Measurements from ENCODE around the gene RFNG. TPM values are rescaled to one million over a fixed set of nuclear protein-coding genes. Genes with fewer than 3 reads are reported as not detected.

The RFNG gene
- total RNA-seq, 1 donor from 2014 or later: 61.4 TPM

DNA sequence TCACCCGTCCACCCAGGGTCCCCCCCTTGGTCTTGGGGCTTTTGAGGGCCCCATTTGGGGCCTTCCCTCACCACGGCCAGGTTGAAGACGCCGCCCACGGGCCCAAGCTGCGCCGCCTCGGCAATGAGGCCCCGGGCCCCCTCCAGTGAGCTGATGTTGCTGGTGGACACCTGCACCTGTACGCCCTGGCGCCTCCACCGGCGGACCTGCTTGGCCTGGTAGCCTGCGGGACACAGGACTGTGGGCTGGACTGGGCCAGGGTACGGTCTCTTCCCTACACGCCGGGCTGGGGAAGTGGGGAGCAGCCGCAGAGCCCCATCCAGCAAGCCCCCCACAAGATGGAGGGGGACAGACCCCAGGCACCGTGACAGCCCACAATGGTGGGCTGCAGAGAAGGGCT, 30.8 kb upstream of the RFNG start:
- H3K36me3 ChIP-seq: peaks cover 0 to 88% of the 10 kb centered on the region in 2 donors
- no peaks in the 10 kb centered on the region for H3K9me3 ChIP-seq
- intact Hi-C loops (cut with DNase I): no loop called here
- H3K27me3 ChIP-seq: no peaks in the 10 kb centered on the region
- no peak for DNase-seq (ENCODE audit: extremely low spot score in 2 of 2)
- no peak for TF ChIP-seq CTCF (IDR thresholded peaks at IDR 0.05)
- TF ChIP-seq POLR2A (IDR thresholded peaks at IDR 0.05): no peak
- no peak for TF ChIP-seq POLR2AphosphoS5 (IDR thresholded peaks at IDR 0.05; ENCODE audit: insufficient read depth in 1 of 2, low read depth in 1 of 2)
- H3K27ac ChIP-seq: no peak overlapping the region
- peaks cover 11% of the 10 kb centered on the region for H3K4me1 ChIP-seq
- H3K4me3 ChIP-seq: no peak overlapping the region

DNA sequence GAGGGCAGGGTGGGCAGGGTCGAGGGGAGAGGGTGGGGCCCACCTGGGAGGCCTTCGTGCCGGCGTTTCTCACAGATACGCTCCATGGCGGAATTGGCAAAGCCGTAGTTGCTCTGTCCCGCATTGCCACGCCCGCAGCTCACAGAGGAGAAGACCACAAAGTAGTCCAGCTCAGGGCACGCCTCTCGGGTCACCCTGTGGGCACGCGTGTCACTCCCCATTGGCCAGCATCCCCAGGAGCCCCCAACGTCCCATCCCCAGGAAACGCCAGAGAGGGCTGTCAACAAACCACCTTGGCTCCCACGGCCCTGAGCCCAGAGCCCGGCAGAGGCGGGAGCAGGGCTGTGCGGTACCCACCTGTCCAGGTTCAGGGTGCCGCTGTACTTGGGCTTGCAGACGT, 30.4 kb upstream of the RFNG start:
- H3K36me3 ChIP-seq: peaks cover 0 to 83% of the 10 kb centered on the region in 2 donors
- H3K27ac ChIP-seq: no peak overlapping the region
- DNase-seq (ENCODE audit: extremely low spot score in 2 of 2): no peak
- intact Hi-C loops (cut with DNase I): no loop called here
- no peak overlapping the region for H3K4me3 ChIP-seq
- H3K9me3 ChIP-seq: no peaks in the 10 kb centered on the region
- H3K27me3 ChIP-seq: no peaks in the 10 kb centered on the region
- H3K4me1 ChIP-seq: peaks cover 16% of the 10 kb centered on the region
- TF ChIP-seq CTCF (IDR thresholded peaks at IDR 0.05): no peak
- no peak for TF ChIP-seq POLR2AphosphoS5 (IDR thresholded peaks at IDR 0.05; ENCODE audit: insufficient read depth in 1 of 2, low read depth in 1 of 2)
- no peak for TF ChIP-seq POLR2A (IDR thresholded peaks at IDR 0.05)

- no peaks in the 10 kb centered on the region for H3K27me3 ChIP-seq
- H3K9me3 ChIP-seq: no peaks in the 10 kb centered on the region
- no peak for DNase-seq (ENCODE audit: extremely low spot score in 2 of 2)
- H3K36me3 ChIP-seq: peaks cover 0 to 79% of the 10 kb centered on the region in 2 donors
- intact Hi-C loops (cut with DNase I): no loop called here
- no peak overlapping the region for H3K4me3 ChIP-seq
- TF ChIP-seq CTCF (IDR thresholded peaks at IDR 0.05) (no peak), POLR2AphosphoS5 (IDR thresholded peaks at IDR 0.05; ENCODE audit: insufficient read depth in 1 of 2, low read depth in 1 of 2) (no peak), POLR2A (IDR thresholded peaks at IDR 0.05) (no peak)
- H3K27ac ChIP-seq: no peak overlapping the region
- peaks cover 16% of the 10 kb centered on the region for H3K4me1 ChIP-seq
Measured at GRCh38 chr17:82081546-82081945, 29.9 kb upstream of the RFNG start.

DNA sequence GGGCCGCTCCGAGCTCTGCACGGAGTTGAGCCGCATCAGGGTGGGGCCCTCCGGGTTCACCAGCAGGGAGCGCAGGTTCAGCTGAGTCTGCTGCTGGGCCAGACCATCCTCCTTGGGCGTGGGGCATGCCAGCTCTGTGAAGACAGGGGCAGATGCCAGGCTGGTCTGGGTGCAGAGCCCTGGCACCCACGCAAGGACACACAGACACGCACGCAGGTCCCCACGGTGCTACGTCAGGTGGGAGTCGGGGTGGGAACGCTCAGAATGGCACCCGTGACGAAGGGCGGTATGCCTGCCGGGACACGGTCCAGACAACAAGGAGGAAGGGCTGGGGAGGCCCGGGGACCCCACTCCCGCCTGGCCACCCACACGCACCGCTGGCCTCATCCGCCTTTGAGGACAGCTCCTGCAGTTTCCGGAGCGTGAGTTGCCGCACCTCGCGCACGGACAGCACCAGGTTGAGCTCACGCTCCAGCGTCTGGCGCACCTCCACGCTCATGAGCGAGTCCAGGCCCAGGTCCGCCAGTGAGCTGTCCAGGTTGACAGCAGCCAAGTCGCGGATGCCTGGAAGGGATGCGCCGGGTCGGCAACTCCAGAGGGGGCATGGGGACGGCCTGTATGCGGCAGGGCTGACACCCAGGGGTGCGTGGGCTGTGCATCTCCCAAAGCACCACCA, 29.3 kb upstream of the RFNG start:
- Histone ChIP-seq H3K9me3 (no peaks in the 10 kb centered on the region), H3K4me1 (peaks cover 16% of the 10 kb centered on the region), H3K27me3 (no peaks in the 10 kb centered on the region), H3K4me3 (no peak overlapping the region), H3K27ac (no peak overlapping the region), H3K36me3 (peaks cover 0 to 73% of the 10 kb centered on the region in 2 donors)
- intact Hi-C loops (cut with DNase I): no loop called here
- DNase-seq (ENCODE audit: extremely low spot score in 2 of 2): no peak
- TF ChIP-seq POLR2A (IDR thresholded peaks at IDR 0.05) (no peak), POLR2AphosphoS5 (IDR thresholded peaks at IDR 0.05; ENCODE audit: insufficient read depth in 1 of 2, low read depth in 1 of 2) (no peak), CTCF (IDR thresholded peaks at IDR 0.05) (no peak)

DNA sequence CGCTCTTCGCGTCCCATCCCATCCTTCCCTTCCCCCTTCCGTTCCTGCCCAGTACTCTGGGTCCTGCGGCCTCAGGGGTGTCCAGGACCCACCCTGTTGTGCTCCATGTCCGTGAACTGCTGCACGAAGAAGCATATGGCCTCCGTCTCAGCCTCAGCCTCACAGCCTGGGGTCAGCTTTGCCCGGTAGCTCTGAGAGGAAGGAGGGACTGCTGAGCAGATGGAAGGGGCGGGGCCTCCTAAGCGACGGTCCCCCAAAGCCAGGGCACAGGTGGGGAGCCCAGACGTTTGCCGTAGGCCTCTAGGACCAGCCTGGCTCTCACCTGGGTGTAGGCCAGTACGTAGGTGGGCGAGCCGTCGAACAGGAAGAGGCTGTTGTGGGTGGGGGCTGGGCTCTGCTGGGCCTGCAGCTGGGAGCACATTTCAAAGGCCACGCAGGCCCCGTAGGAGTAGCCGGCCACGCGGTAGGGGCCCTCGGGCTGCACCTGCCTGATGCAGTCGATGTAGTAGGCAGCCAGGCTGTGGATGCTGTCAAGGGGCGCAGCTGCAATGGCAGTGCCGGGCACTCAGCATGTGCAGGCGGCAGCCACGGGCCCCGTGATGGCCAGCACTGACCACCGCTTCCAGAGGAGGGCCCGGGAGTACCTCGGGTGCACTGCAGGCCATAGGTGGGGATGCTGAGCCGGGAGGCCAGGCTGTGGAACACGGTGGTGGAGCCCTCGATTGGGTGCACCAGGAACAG, 28.6 kb upstream of the RFNG start:
- intact Hi-C loops (cut with DNase I): no loop called here
- no peak for DNase-seq (ENCODE audit: extremely low spot score in 2 of 2)
- no peaks in the 10 kb centered on the region for H3K9me3 ChIP-seq
- H3K27me3 ChIP-seq: no peaks in the 10 kb centered on the region
- no peak overlapping the region for H3K27ac ChIP-seq
- H3K4me1 ChIP-seq: peaks cover 16% of the 10 kb centered on the region
- peaks cover 0 to 66% of the 10 kb centered on the region in 2 donors for H3K36me3 ChIP-seq
- TF ChIP-seq POLR2A (IDR thresholded peaks at IDR 0.05) (no peak), CTCF (IDR thresholded peaks at IDR 0.05) (no peak), POLR2AphosphoS5 (IDR thresholded peaks at IDR 0.05; ENCODE audit: insufficient read depth in 1 of 2, low read depth in 1 of 2) (no peak)
- H3K4me3 ChIP-seq: no peak overlapping the region

Measured in vagina (tissue), 2 donors.